H1 (cell line): ENCODE results near the gene HOXB4. TPM values are rescaled to one million over a fixed set of nuclear protein-coding genes. Genes with fewer than 3 reads are reported as not detected.

Source experiments
- HDAC2 ChIP-seq, 2 experiments: fragments of 300-600 bp in 1 of 2; sonication (generic) in 1 of 2; IDR thresholded peaks; 2 replicates each; pipeline ENCODE4 v1.6.1; 2011 to 2012; ENCODE audit warnings: low read depth in 2 of 2, low read length in 2 of 2, mild to moderate bottlenecking in 2 of 2, moderate library complexity in 2 of 2, borderline replicate concordance in 1 of 2, inconsistent platforms in 1 of 2
- TEAD4 ChIP-seq: IDR thresholded peaks from 2 replicates; pipeline ENCODE4 v1.6.1; 2012; ENCODE audit warnings: low read depth, low read length, inconsistent platforms, mixed read lengths
- polyA plus RNA-seq, 7 experiments: library from polyadenylated mRNA; depleted of rRNA in 3 of 7; stranded (reverse) in 5 of 7; unstranded in 2 of 7; fragments of >200 nt in 5 of 7; fragments of 200-250 nt in 2 of 7; gene quantifications; 1 replicate in 5 of 7; 2 replicates in 1 of 7; 4 replicates in 1 of 7; pipeline versions ENCODE4 v1.2.1 to v1.2.3, GENCODE V29; 2011 to 2013; ENCODE audit warnings: missing spikeins in 2 of 7, mixed read lengths in 2 of 7
- total RNA-seq: library from RNA; stranded (reverse); fragmentation: NEBNext Ultra II Directional; extraction: Animal tissue kit (Norgen Biotek cat#: 25700); gene quantifications from 2 replicates; pipeline ENCODE4 v1.2.1, GENCODE V29; 2021

HOXB4 gene
- total and polyA plus RNA-seq, 2 of the 8 experiments (the other 6 are each of a cell fraction or from before 2014, with no cell fraction given): not detected

DNA sequence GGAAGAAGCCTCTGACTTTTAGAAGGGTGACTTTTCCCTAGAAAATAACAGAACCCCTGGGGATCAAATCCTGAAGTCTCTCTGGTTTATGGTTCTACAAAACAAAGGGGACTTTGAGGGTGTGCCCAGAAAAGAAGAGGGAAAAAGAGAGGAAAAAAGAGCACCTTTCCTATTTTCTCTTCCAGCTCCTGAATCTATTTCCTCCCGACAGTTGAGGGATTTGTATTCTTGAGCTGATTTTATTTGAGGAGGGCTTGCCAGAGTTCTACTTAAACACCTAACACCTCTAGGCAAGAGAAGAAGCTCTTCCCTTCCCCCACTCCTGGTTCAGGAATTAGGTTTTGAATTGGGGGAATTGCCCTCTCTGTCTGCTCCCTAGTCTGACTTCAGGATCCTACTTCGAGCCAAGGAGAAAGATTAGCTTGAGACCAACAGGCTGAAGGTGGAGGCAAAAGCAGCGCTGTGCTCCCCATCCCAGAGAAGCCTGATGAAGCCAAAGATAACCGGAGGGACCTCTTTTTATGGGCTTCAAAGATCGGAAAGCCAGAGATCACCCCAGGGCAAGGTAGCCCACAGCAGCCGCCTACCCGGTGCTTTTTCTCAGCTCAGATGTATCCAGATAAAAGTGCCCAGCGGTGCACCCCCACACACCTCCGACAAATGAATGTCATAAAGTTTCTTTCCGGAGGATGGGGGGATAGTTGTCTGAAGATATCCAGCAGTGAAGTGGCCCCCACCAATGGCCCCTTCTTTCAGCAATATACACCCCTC lies 11.1 kb upstream of the HOXB4 start (continued):
- no peak for TF ChIP-seq HDAC2 (IDR thresholded peaks at IDR 0.05; ENCODE audit: borderline replicate concordance in 1 of 2, low read depth in 2 of 2, low read length in 2 of 2)
- TF ChIP-seq TEAD4: no peak
